ENCODE results near the gene ENGASE.
"Not testable (repeated sequence)": the region's sequence is repeated elsewhere in the genome, so short reads cannot be mapped to it uniquely, and the experiment has no call there.

ENGASE gene

GRCh38 chr17:79028496-79029326 is 45.9 kb upstream of the ENGASE start:
- TF ChIP-seq CTCF (IDR thresholded peaks at IDR 0.05; ENCODE audit: insufficient read depth, low read depth, low read length, missing control alignments) = no peak
- DNase-seq (ENCODE audit: low read depth) = no peak
- no peak overlapping the region for H3K4me3 ChIP-seq (ENCODE audit: low read depth, low read length)

GRCh38 chr17:79029327-79030009 is 45.2 kb upstream of the ENGASE start:
- H3K4me3 ChIP-seq (ENCODE audit: low read depth, low read length) = no peak overlapping the region
- no peak for TF ChIP-seq CTCF (IDR thresholded peaks at IDR 0.05; ENCODE audit: insufficient read depth, low read depth, low read length, missing control alignments)
- no peak for DNase-seq (ENCODE audit: low read depth)

DNA sequence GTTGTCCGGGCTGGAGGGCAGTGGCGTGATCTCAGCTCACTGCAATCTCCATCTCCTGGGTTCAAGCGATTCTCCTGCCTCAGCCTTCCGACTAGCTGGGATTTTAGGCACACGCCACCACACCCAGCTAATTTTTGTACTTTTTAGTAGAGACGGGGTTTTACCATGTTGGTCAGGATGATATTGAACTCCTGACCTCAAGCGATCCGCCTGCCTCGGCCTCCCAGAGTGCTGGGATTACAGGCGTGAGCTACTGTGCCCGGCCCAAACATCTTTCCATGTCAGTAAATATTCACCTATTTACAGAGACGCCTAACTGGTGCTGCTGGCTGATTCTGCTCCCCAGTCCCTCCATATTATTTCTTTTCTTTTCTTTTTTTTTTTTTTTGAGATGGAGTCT is 44.0 kb upstream of the ENGASE start:
- not testable (repeated sequence) for H3K4me3 ChIP-seq (ENCODE audit: low read depth, low read length); DNase-seq (ENCODE audit: low read depth)

- no peak for DNase-seq (ENCODE audit: low read depth)
- TF ChIP-seq CTCF (IDR thresholded peaks at IDR 0.05; ENCODE audit: insufficient read depth, low read depth, low read length, missing control alignments) = no peak
- H3K4me3 ChIP-seq (ENCODE audit: low read depth, low read length) = no peak overlapping the region
Observed at GRCh38 chr17:79031996-79032875, 42.4 kb upstream of the ENGASE start.

DNA sequence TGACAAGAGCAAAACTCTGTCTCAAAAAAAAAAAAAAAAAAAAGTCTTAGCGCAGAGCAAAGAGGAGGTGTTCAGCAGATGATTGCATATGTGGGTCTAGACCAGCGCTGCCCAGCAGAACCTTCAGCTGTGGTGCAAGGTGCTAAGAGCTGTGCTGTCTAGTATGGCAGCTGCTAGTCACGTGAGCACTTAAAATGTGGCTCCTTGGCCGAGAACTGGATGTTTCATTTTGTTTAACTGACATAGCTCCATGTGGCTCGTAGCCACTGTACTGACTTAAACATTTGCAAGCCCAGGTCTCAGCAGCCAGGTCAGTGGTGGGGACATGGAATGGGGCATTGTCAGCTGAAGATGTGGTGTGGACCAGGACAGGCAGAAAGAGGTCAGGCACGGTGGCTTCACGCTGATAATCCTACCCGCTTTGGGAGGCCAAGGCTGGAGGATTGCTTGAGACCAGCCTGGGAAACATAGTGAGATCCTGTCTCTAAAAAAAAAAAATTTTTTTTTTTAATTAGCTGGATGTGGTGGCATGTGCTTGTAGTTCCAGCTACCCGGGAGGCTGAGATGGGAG is 41.5 kb upstream of the ENGASE start:
- DNase-seq (ENCODE audit: low read depth) = no peak
- H3K4me3 ChIP-seq (ENCODE audit: low read depth, low read length) = no peak overlapping the region
- no peak for TF ChIP-seq CTCF (IDR thresholded peaks at IDR 0.05; ENCODE audit: insufficient read depth, low read depth, low read length, missing control alignments)

GRCh38 chr17:79033741-79034501 is 40.7 kb upstream of the ENGASE start:
- H3K4me3 ChIP-seq (ENCODE audit: low read depth, low read length) = no peak overlapping the region
- no peak for TF ChIP-seq CTCF (IDR thresholded peaks at IDR 0.05; ENCODE audit: insufficient read depth, low read depth, low read length, missing control alignments)
- DNase-seq (ENCODE audit: low read depth) = no peak
